Thoracic aorta (tissue), 2 donors: Measurements from ENCODE around the gene HYDIN. TPM values are rescaled to one million over a fixed set of nuclear protein-coding genes. Genes with fewer than 3 reads are reported as not detected.

Source experiments
- ATAC-seq: fragments of 150-250 bp; one replicate; pipeline ENCODE4 v1.8.0; 2017; ENCODE audit warnings: low read depth; ENCODE audit not compliant: insufficient number of reproducible peaks, low FRiP score
- DNase-seq: peaks from one replicate; pipeline ENCODE4 v3.0.0-alpha.2; 2020; ENCODE audit warnings: low spot score
- H3K27ac ChIP-seq, 2 donors: fragments of 200-600 bp; sonication (generic); 1 replicate in 1 of 2; 2 replicates in 1 of 2; pipeline ENCODE4 v1.5.1; 2016; ENCODE audit warnings: mild to moderate bottlenecking in 2 of 2, moderate library complexity in 2 of 2
- H3K27me3 ChIP-seq: fragments of 200-600 bp; sonication (generic); replicated peaks from 2 replicates; pipeline ENCODE4 v1.6.0; 2016; ENCODE audit warnings: mild to moderate bottlenecking; ENCODE audit not compliant: insufficient read depth
- H3K36me3 ChIP-seq: fragments of 200-600 bp; sonication (generic); one replicate; pipeline ENCODE4 v1.5.1; 2016
- H3K4me1 ChIP-seq, 2 donors: fragments of 200-600 bp; sonication (generic); 1 replicate in 1 of 2; 2 replicates in 1 of 2; pipeline versions ENCODE4 v1.5.1 to v1.6.0; 2016; ENCODE audit warnings: low read depth in 2 of 2, mild to moderate bottlenecking in 1 of 2; ENCODE audit not compliant: control insufficient read depth in 1 of 2
- H3K4me3 ChIP-seq: fragments of 200-600 bp; sonication (generic); 2 replicates; pipeline ENCODE4 v1.5.1; 2016; ENCODE audit warnings: mild to moderate bottlenecking
- H3K9me3 ChIP-seq: fragments of 200-600 bp; sonication (generic); 2 replicates; pipeline ENCODE4 v1.5.1; 2016
- CTCF ChIP-seq: fragments of 200-600 bp; sonication (generic); IDR thresholded peaks from one replicate; pipeline ENCODE4 v1.5.1; 2019; ENCODE audit warnings: antibody characterized with exemption
- total RNA-seq, 2 donors: library from RNA; depleted of rRNA; stranded (reverse); fragments of >200 nt; gene quantifications; one replicate each; pipeline versions ENCODE4 v1.1.0 to v1.2.3, GENCODE V29; 2016

The HYDIN gene
- total RNA-seq, 2 donors from 2014 or later: 4.3 to 5.4 TPM

GRCh38 chr16:71262391-71262790, 31.9 kb upstream of the HYDIN start:
- Histone ChIP-seq H3K36me3 (no peaks in the 10 kb centered on the region), H3K9me3 (no peaks in the 10 kb centered on the region), H3K4me1 (no peaks in the 10 kb centered on the region), H3K4me3 (no peak overlapping the region), H3K27me3 (no peaks in the 10 kb centered on the region), H3K27ac (no peak overlapping the region)
- no peak for TF ChIP-seq CTCF
- ATAC-seq (no peak), DNase-seq (no peak)

- no peak for TF ChIP-seq CTCF
- H3K4me1 ChIP-seq: no peaks in the 10 kb centered on the region
- no peaks in the 10 kb centered on the region for H3K9me3 ChIP-seq
- no peaks in the 10 kb centered on the region for H3K36me3 ChIP-seq
- H3K4me3 ChIP-seq: no peak overlapping the region
- no peaks in the 10 kb centered on the region for H3K27me3 ChIP-seq
- DNase-seq: no peak
- ATAC-seq: no peak
- H3K27ac ChIP-seq: no peak overlapping the region
Measured at GRCh38 chr16:71260995-71261394, 30.5 kb upstream of the HYDIN start.

- no peaks in the 10 kb centered on the region for H3K36me3 ChIP-seq
- H3K27ac ChIP-seq: no peak overlapping the region
- H3K4me1 ChIP-seq: no peaks in the 10 kb centered on the region
- no peak for TF ChIP-seq CTCF
- no peaks in the 10 kb centered on the region for H3K9me3 ChIP-seq
- no peak overlapping the region for H3K4me3 ChIP-seq
- DNase-seq (no peak), ATAC-seq (no peak)
- H3K27me3 ChIP-seq: no peaks in the 10 kb centered on the region
Measured at GRCh38 chr16:71259086-71259485, 28.6 kb upstream of the HYDIN start.

- ATAC-seq (no peak), DNase-seq (no peak)
Measured at GRCh38 chr16:71258372-71258771, 27.9 kb upstream of the HYDIN start.

GRCh38 chr16:71257768-71258167, 27.2 kb upstream of the HYDIN start:
- H3K4me3 ChIP-seq: no peak overlapping the region
- DNase-seq: no peak
- no peaks in the 10 kb centered on the region for H3K9me3 ChIP-seq
- no peaks in the 10 kb centered on the region for H3K4me1 ChIP-seq
- H3K27me3 ChIP-seq: no peaks in the 10 kb centered on the region
- H3K27ac ChIP-seq: no peak overlapping the region
- no peak for ATAC-seq
- H3K36me3 ChIP-seq: no peaks in the 10 kb centered on the region
- no peak for TF ChIP-seq CTCF

More at GRCh38 chr16:71258372-71258771, 27.9 kb upstream of the HYDIN start:
- Histone ChIP-seq H3K27ac (no peak overlapping the region), H3K36me3 (no peaks in the 10 kb centered on the region), H3K27me3 (no peaks in the 10 kb centered on the region), H3K9me3 (no peaks in the 10 kb centered on the region), H3K4me3 (no peak overlapping the region), H3K4me1 (no peaks in the 10 kb centered on the region)
- no peak for TF ChIP-seq CTCF
